Spinal cord (tissue), 10 donors: ENCODE measurements around the gene GABPB2. TPM values are rescaled to one million over a fixed set of nuclear protein-coding genes. Genes with fewer than 3 reads are reported as not detected.

Source experiments
- DNase-seq, 6 donors: peaks; one replicate each; pipeline versions ENCODE4 v3.0.0 to v3.0.0-alpha.2; 2013 to 2015; ENCODE audit warnings: low spot score in 6 of 6, low read depth in 4 of 6
- H3K27ac ChIP-seq: one replicate; pipeline ENCODE4 v1.5.1; 2013; ENCODE audit warnings: low read depth, low read length, control low read depth
- H3K27me3 ChIP-seq: one replicate; pipeline ENCODE4 v1.6.1; 2013; ENCODE audit warnings: low read length; ENCODE audit not compliant: control insufficient read depth, insufficient read depth
- H3K36me3 ChIP-seq: one replicate; pipeline ENCODE4 v1.6.1; 2013; ENCODE audit warnings: low read length; ENCODE audit not compliant: control insufficient read depth, insufficient read depth
- H3K4me1 ChIP-seq: one replicate; pipeline ENCODE4 v1.6.1; 2013; ENCODE audit warnings: low read length; ENCODE audit not compliant: control insufficient read depth, insufficient read depth
- H3K4me3 ChIP-seq: one replicate; pipeline ENCODE4 v1.5.1; 2013; ENCODE audit warnings: low read depth, low read length, control low read depth
- H3K9me3 ChIP-seq: one replicate; pipeline ENCODE4 v1.6.1; 2013; ENCODE audit warnings: low read length; ENCODE audit not compliant: control insufficient read depth, insufficient read depth
- WGBS: methylation state at CpG from one replicate; pipeline ENCODE4 v1.1.5; 2013; ENCODE audit warnings: missing lambda C conversion rate; ENCODE audit not compliant: insufficient coverage; 5-methylcytosine and 5-hydroxymethylcytosine counted together
- long read RNA-seq, 4 donors: transcript quantifications; one replicate each; lab custom pipeline, GENCODE V29; 2026
- polyA plus RNA-seq, 2 donors: library from polyadenylated mRNA; unstranded; fragments of 120-200 nt; gene quantifications; one replicate each; pipeline ENCODE4 v1.2.1, GENCODE V29; 2013; ENCODE audit not compliant: insufficient read length in 2 of 2
- total RNA-seq, 2 donors: library from RNA; depleted of rRNA in 1 of 2; stranded (reverse); fragments of 120-200 nt in 1 of 2; fragments of >200 nt in 1 of 2; gene quantifications; one replicate each; pipeline versions ENCODE4 v1.2.3 to v1.2.4, GENCODE V29; 2013 to 2014
- donor health status: healthy.

Gene GABPB2
- total RNA-seq (10 to 100 TPM; 18.0 to 18.1 TPM), polyA plus RNA-seq (1 to 10 TPM; 6.2 to 9.3 TPM)
- long read RNA-seq, donor 1, partial matches to known transcripts = 12 of 12 reads
- long read RNA-seq, donor 1, other reads (novel, unspliced or antisense) = 0 of 12 reads
- long read RNA-seq, donor 2 = 0 reads
- long read RNA-seq, donor 3 = 0 reads
- long read RNA-seq, donor 4 = 0 reads

DNA sequence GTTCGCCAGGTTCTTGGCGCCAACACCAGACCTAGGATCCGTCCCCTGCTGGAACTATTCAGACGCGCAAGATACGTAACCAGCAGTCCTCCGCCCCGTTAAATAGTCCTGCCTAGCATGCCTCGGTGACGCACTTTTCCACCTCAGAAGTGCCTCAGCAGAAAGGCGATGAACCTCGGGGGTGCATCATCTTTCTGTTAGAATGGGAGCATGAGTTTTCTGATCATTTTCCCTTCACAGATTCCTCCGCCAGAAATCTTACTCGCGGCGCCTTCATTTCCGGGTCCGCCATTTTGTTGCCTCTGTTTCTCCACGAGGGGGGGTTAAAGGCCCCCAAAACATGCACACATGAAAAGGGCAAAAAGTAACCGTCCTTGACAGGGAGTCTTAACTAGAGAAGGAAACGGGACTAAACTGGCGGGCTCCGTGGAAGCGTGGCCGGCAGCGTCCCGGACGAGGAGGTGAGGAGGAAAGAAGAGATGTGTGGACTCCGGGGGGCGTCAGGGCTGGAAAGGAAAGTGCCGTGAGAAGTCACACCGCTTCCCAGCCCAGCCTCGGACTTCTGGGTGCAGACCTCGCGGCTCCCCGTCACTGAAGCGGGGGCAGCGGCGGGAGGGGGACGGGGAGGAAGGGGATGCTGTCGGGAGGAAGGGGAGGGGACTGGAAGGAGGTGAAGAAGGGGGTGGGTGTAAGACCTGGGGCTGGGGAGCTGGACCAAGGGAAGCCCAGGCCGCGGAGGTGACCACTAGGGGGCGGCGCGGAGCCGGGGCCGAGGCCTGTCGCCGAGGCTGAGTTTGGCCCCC lies at the start of gene GABPB2:
Gene GABPB2, plus strand, starts transcription at position 288 of the 803 bp plus-strand sequence. CDS start 17,429 bp downstream, outside the sequence.
- H3K4me1 ChIP-seq = peaks cover 31% of the 10 kb centered on the region
- H3K4me3 ChIP-seq = peak within 1 kb of the TSS; percentile 99
- no peaks in the 10 kb centered on the region for H3K27me3 ChIP-seq
- peak within 1 kb of the TSS; percentile 100 for H3K27ac ChIP-seq
- DNase-seq = peak in 5 of 6 donors; percentile 84 to 97 (median 96)
- no peaks in the 10 kb centered on the region for H3K9me3 ChIP-seq
- H3K36me3 ChIP-seq = peaks cover 33% of the 10 kb centered on the region
- 4% methylated on average over 39 of the region's 50 CpGs for WGBS

DNA sequence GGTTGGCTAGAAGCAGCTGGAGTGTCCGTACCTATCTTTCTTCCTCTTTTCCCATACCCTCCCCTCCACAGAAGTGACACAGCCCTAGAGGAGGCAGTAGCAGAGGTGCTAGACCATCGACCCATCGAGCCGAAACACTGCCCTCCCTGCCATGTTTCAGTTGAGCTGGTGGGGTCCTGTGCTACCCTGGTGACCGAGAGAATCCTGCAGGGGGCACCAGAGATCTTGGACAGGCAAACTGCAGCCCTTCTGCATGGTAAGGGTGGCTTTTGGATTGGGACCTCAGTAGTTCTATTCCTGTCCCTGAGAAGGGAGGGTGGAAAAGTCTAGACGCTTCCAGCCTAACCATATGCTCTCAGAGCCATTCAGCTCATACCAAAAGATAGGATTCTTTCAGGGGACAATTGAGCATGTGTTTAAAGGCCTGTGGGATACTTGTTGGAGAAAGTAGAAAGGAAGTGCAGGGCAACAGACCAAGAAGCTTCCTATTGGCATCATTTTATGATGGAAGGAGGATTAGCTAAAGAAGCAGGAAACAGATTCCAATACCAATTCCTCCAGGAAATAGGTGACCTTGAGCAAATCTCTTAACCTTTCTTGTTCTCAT lies 45.9 kb upstream of the GABPB2 start:
- Histone ChIP-seq H3K4me3 (no peak overlapping the region), H3K36me3 (peaks cover 45% of the 10 kb centered on the region), H3K27me3 (no peaks in the 10 kb centered on the region), H3K27ac (no peak overlapping the region), H3K4me1 (no peaks in the 10 kb centered on the region), H3K9me3 (no peaks in the 10 kb centered on the region)
- 35% methylated on average over 4 of the region's 6 CpGs for WGBS
- DNase-seq = peak in 2 of 6 donors; percentile 79 to 83

DNA sequence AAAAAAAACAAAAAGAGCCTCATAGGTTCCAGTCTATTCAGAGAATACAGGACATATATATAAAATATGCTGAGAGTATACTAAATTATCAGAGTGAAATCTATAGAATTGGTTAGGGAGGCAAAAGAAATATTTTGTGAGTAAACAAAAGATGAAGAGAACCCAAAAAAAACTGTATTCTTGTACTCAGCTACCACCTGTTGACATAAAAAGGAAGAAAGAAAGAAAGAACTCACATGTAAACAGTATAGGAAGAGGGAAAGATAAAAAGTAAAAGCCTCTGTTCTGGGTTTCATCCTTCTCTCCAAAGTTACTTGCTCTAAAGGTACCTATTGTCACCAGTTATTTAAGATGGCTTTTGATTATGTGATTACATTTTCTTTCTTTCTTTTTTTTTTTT lies 44.1 kb upstream of the GABPB2 start:
- Histone ChIP-seq H3K27me3 (no peaks in the 10 kb centered on the region), H3K27ac (no peak overlapping the region), H3K4me1 (no peaks in the 10 kb centered on the region), H3K36me3 (peaks cover 54% of the 10 kb centered on the region), H3K4me3 (no peak overlapping the region), H3K9me3 (no peaks in the 10 kb centered on the region)
- no peak for DNase-seq

DNA sequence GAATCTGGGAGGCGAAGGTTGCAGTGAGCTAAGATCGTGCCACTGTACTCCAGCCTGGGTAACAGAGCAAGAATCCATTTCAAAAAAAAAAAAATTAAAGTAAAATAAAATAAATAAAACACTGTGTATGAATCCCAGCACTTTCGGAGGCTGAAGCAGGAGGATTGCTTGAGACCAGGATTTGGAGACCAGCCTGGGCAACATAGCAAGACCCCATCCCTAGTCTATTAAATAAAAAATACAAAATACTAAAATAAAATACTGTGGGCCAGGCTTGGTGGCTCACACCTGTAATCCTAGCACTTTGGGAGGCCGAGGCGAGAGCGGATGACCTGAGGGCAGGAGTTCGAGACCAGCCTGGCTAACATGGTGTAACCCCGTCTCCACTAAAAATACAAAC lies 38.4 kb upstream of the GABPB2 start:
- Histone ChIP-seq H3K4me3 (no peak overlapping the region), H3K27ac (no peak overlapping the region), H3K36me3 (peaks cover 56% of the 10 kb centered on the region), H3K9me3 (no peaks in the 10 kb centered on the region), H3K4me1 (no peaks in the 10 kb centered on the region), H3K27me3 (no peaks in the 10 kb centered on the region)
- 97% methylated on average over 4 of the region's 8 CpGs for WGBS
- DNase-seq = no peak

DNA sequence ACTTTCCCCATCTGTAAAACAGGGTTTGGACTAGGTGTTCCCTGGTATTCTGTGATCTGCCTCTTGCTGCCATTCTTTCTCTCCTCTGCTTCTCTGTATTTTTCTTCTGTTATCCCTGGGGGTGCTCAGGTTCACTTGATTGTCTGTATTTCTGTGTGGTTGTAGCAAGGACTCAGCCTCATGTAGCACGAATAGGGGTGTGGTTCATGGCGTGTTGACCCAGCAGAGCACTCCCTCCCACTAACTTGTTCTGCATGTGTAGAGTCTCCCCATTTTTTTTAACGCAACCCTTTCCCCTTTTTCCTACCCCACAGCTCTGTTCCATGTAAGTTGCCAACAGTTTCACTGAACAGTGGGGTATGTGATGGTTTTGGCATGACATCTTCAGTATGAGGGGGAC lies 35.4 kb upstream of the GABPB2 start:
- no peak overlapping the region for H3K27ac ChIP-seq
- H3K4me3 ChIP-seq = no peak overlapping the region
- 100% methylated on average over 1 of the region's 3 CpGs for WGBS
- peaks cover 33% of the 10 kb centered on the region for H3K36me3 ChIP-seq
- H3K9me3 ChIP-seq = no peaks in the 10 kb centered on the region
- DNase-seq = no peak
- no peaks in the 10 kb centered on the region for H3K4me1 ChIP-seq
- no peaks in the 10 kb centered on the region for H3K27me3 ChIP-seq

DNA sequence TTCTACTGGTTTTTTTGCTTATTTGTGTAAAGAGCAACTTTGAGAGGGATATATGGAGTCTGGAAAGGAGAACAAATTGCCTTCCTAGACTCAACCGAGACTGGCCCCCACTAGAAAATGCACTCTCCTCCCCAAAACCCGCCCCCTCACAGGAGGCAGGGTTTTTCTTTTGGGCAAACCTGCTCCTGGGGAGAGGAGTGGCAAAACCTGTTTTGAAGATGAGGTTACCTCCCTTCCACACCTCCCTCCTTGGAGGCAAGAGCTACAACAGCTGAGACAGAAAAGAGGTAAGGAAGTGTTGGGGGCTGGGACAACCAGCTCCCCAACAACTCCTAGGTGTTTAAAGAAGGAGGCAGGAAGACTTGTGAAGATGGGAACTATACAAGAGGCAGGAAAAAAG lies 34.2 kb upstream of the GABPB2 start, which contains the start of gene BNIPL:
Gene BNIPL, plus strand, starts transcription at position 231 of the 400 bp plus-strand sequence. Its CDS starts 140 bp downstream, at position 371.
- Histone ChIP-seq H3K4me3 (no peak within 1 kb of the TSS), H3K36me3 (peaks cover 28% of the 10 kb centered on the region), H3K27ac (no peak within 1 kb of the TSS), H3K27me3 (no peaks in the 10 kb centered on the region), H3K4me1 (no peaks in the 10 kb centered on the region), H3K9me3 (no peaks in the 10 kb centered on the region)
- no peak for DNase-seq
- no CpG with 5 or more reads among the region's 2 CpGs for WGBS

DNA sequence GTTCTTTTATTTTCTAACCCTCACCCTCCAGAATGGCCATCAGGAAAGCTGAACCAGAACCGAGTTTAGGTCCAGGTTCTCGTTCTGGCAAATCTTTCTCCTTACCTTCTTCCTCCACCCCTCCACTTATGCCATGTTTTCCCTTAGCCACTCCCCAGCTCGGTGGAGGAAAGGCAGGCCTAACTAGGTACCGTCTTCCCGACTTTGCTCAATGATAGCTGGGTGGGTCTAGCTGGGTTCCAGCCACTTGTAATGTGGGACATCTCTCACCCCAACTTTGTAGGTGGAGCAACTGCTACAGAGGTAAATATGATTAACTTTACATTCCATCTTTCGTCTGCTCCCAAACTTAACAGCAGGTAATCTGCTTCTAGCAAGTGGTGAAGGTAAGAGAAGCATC lies 33.5 kb upstream of the GABPB2 start:
- H3K27ac ChIP-seq = no peak overlapping the region
- H3K36me3 ChIP-seq = peaks cover 25% of the 10 kb centered on the region
- no peak for DNase-seq
- no peaks in the 10 kb centered on the region for H3K27me3 ChIP-seq
- no peaks in the 10 kb centered on the region for H3K9me3 ChIP-seq
- WGBS = 79% methylated on average over 4 of the region's 6 CpGs
- H3K4me3 ChIP-seq = no peak overlapping the region
- no peaks in the 10 kb centered on the region for H3K4me1 ChIP-seq

DNA sequence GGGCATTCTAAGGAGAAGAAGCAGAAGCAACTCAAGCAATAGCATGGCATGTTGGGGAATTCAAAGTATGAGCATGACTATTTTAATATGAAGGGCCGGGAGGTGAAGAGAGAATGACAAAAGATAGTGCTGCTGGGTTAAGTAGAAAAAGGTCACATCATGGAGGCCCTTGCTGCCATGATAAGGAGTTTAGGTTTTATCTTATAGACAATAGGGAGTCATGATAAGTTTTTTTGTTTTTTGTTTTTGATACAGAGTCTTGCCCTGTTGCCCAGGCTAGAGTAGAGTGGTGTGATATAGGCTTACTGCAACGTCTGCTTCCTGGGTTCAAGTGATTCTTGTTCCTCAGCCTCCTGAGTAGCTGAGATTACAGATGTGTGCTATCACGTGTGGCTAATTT lies 31.0 kb upstream of the GABPB2 start:
- 93% methylated on average over 3 of the region's 3 CpGs for WGBS
- Histone ChIP-seq H3K4me1 (no peaks in the 10 kb centered on the region), H3K27ac (no peak overlapping the region), H3K9me3 (no peaks in the 10 kb centered on the region), H3K4me3 (no peak overlapping the region), H3K27me3 (no peaks in the 10 kb centered on the region), H3K36me3 (peaks cover 16% of the 10 kb centered on the region)
- DNase-seq = no peak

DNA sequence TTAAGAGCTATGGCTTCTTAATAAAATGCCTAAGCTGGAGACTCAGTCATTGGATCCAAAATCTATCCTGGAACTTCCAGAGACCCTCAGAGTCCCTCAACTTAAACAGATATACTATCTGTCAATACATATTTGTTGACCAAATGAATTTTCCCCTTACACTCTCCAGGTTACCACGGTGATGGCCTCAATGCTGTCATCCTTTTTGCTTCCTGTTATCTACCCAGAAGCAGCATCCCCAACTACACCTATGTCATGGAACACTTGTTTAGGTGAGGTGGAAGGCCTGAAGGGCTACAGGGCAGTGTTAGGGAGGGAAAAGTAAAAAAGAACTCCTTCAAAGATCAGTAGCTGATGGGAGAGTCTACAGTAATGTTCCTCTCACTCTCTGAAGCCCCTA lies 27.4 kb upstream of the GABPB2 start:
- Histone ChIP-seq H3K27me3 (no peaks in the 10 kb centered on the region), H3K4me1 (peaks cover 11% of the 10 kb centered on the region), H3K36me3 (peaks cover 9% of the 10 kb centered on the region), H3K4me3 (no peak overlapping the region), H3K27ac (no peak overlapping the region), H3K9me3 (no peaks in the 10 kb centered on the region)
- WGBS = no CpG with 5 or more reads among the region's 1 CpG
- DNase-seq = no peak
